ENCODE data around the gene MAST3. TPM values are rescaled to one million over a fixed set of nuclear protein-coding genes. Genes with fewer than 3 reads are reported as not detected.
A peak's percentile ranks its signal among the peaks of the same experiment; 100 is the strongest.

MAST3 gene
- total and polyA plus RNA-seq, 4 donors, result 4.3 to 10.6 (median 6.7) TPM

DNA sequence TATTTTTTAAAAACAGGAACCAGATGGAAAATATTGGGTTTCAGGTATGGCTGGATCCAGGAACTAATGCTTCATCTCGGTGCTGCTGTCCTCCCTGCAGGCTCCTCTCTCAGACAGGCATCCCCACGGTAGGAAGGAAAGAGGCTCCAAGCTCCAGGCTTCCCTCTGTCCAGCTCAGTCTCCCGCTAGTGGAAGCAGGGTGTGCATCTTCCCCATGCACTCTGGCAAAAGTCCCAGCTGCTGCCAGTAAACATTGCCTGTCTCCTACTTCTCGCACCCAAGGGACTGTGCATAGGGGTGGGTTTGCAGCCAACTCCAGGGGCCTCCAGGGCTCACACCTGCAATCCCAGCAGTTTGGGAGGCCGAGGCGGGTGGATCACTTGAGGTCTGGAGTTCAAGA lies 40.0 kb upstream of the MAST3 start:
- no peak for TF ChIP-seq HNF4G (IDR thresholded peaks at IDR 0.05)
- peak; percentile 10 to 55 for TF ChIP-seq RAD21 (IDR thresholded peaks at IDR 0.05)
- TF ChIP-seq, protein P1, sequence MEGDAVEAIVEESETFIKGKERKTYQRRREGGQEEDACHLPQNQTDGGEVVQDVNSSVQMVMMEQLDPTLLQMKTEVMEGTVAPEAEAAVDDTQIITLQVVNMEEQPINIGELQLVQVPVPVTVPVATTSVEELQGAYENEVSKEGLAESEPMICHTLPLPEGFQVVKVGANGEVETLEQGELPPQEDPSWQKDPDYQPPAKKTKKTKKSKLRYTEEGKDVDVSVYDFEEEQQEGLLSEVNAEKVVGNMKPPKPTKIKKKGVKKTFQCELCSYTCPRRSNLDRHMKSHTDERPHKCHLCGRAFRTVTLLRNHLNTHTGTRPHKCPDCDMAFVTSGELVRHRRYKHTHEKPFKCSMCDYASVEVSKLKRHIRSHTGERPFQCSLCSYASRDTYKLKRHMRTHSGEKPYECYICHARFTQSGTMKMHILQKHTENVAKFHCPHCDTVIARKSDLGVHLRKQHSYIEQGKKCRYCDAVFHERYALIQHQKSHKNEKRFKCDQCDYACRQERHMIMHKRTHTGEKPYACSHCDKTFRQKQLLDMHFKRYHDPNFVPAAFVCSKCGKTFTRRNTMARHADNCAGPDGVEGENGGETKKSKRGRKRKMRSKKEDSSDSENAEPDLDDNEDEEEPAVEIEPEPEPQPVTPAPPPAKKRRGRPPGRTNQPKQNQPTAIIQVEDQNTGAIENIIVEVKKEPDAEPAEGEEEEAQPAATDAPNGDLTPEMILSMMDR (IDR thresholded peaks at IDR 0.05; ENCODE audit: low read depth, low read length, missing input control), result no peak
- 52% methylated on average over 6 of the region's 6 CpGs for WGBS
- peaks cover 7 to 25% (median 15%) of the 10 kb centered on the region in 4 donors for H3K4me1 ChIP-seq (ENCODE audit: control insufficient read depth in 4 of 4, insufficient read depth in 4 of 4, low read length in 3 of 4)
- H3K9ac ChIP-seq (ENCODE audit: low read depth in 1 of 2, low read length in 2 of 2), result peak overlapping the region in 1 of 2 donors; percentile 22
- H3K4me3 ChIP-seq (ENCODE audit: low read depth in 1 of 3, low read length in 3 of 3), result no peak overlapping the region
- peak overlapping the region; percentile 76 to 82 for H3K27ac ChIP-seq (ENCODE audit: low read depth in 1 of 2, low read length in 2 of 2)
- H3K9me3 ChIP-seq (ENCODE audit: control insufficient read depth in 4 of 4, low read length in 3 of 4), result no peaks in the 10 kb centered on the region
- no peaks in the 10 kb centered on the region for H3K36me3 ChIP-seq (ENCODE audit: control insufficient read depth in 4 of 4, insufficient read depth in 3 of 4, low read depth in 1 of 4, low read length in 3 of 4)
- H3K27me3 ChIP-seq (ENCODE audit: control insufficient read depth in 4 of 4, insufficient read depth in 4 of 4, low read length in 3 of 4), result no peaks in the 10 kb centered on the region
- DNase-seq (ENCODE audit: low spot score), result no peak

DNA sequence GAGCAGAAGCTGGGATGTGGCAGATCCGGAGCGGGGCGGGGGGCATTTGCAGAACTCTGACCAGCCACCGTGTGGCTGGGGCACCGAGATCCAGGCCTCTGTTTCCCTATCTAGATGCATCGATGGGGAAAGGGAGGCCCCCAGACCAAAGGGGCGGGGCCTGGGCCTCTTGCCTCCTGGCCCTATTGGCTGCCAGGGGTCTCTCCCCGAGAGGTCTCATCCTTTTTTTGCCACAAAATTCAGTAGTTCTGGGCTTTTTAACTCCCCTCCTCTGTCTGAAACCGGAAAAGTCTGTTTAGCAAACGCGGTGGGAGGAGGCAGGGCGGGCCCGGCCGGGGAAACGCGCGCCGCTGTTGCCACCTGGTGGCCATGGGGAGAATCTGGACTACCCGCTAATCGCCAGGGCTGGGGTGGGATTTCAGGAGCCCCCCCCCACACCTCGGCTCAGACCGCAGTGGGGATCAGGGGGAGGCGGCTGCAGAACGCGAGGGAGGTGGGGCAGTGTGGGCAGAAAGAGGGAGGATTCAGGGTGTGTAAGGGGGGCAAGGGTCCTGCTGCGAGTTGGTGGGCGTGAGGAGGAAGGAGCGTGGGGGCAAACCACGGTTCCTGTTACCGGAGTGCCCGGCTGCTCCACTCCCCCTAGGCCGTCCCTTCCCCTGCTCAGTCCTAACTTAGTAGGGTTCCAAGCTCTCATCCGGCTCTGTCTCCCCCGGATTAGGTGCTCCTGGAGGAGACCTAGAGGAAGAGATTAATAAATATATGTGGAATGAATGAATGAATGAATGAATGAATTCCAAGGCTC lies 39.2 kb upstream of the MAST3 start:
- 8% methylated on average over 34 of the region's 34 CpGs for WGBS

DNA sequence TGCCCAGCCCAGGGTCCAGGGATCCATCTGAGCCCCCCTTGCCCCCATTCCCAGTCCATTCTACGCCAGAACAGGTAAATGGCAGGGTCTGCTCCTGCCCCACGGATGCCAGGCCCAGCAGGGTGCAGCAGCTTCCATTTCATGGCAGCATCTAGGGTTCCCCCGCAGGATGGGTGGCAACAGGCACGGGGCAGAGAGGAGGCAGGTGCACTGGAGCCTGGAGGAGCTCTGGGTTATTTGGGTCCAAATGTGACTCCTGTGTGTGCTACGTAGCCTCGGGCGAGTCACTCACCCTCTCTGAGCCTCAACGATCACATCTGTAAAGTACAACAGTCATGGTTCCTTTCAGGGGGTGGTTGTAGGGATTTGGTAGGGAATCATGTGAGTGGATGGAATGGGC lies 38.3 kb upstream of the MAST3 start:
- no peaks in the 10 kb centered on the region for H3K36me3 ChIP-seq (ENCODE audit: control insufficient read depth in 4 of 4, insufficient read depth in 3 of 4, low read depth in 1 of 4, low read length in 3 of 4)
- TF ChIP-seq NR2F2 (IDR thresholded peaks at IDR 0.05), result no peak
- no peak for TF ChIP-seq TAF1 (conservative IDR thresholded peaks at IDR 0.05)
- TF ChIP-seq HNF4G (IDR thresholded peaks at IDR 0.05), result no peak
- TF ChIP-seq FOXA2 (IDR thresholded peaks at IDR 0.05), result no peak
- TF ChIP-seq, protein P2, sequence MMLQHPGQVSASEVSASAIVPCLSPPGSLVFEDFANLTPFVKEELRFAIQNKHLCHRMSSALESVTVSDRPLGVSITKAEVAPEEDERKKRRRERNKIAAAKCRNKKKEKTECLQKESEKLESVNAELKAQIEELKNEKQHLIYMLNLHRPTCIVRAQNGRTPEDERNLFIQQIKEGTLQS (IDR thresholded peaks at IDR 0.05), result no peak
- TF ChIP-seq SP1 (IDR thresholded peaks at IDR 0.05), result no peak
- TF ChIP-seq, protein P3, sequence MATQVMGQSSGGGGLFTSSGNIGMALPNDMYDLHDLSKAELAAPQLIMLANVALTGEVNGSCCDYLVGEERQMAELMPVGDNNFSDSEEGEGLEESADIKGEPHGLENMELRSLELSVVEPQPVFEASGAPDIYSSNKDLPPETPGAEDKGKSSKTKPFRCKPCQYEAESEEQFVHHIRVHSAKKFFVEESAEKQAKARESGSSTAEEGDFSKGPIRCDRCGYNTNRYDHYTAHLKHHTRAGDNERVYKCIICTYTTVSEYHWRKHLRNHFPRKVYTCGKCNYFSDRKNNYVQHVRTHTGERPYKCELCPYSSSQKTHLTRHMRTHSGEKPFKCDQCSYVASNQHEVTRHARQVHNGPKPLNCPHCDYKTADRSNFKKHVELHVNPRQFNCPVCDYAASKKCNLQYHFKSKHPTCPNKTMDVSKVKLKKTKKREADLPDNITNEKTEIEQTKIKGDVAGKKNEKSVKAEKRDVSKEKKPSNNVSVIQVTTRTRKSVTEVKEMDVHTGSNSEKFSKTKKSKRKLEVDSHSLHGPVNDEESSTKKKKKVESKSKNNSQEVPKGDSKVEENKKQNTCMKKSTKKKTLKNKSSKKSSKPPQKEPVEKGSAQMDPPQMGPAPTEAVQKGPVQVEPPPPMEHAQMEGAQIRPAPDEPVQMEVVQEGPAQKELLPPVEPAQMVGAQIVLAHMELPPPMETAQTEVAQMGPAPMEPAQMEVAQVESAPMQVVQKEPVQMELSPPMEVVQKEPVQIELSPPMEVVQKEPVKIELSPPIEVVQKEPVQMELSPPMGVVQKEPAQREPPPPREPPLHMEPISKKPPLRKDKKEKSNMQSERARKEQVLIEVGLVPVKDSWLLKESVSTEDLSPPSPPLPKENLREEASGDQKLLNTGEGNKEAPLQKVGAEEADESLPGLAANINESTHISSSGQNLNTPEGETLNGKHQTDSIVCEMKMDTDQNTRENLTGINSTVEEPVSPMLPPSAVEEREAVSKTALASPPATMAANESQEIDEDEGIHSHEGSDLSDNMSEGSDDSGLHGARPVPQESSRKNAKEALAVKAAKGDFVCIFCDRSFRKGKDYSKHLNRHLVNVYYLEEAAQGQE (IDR thresholded peaks at IDR 0.05), result no peak
- no peak for TF ChIP-seq JUND (IDR thresholded peaks at IDR 0.05)
- TF ChIP-seq RXRA (IDR thresholded peaks at IDR 0.05), result no peak
- TF ChIP-seq, protein P1 (IDR thresholded peaks at IDR 0.05; ENCODE audit: low read depth, low read length, missing input control), result no peak
- TF ChIP-seq HNF4A (conservative IDR thresholded peaks at IDR 0.05), result no peak
- DNase-seq (ENCODE audit: low spot score), result no peak
- H3K27me3 ChIP-seq (ENCODE audit: control insufficient read depth in 4 of 4, insufficient read depth in 4 of 4, low read length in 3 of 4), result no peaks in the 10 kb centered on the region
- H3K9me3 ChIP-seq (ENCODE audit: control insufficient read depth in 4 of 4, low read length in 3 of 4), result no peaks in the 10 kb centered on the region
- H3K27ac ChIP-seq (ENCODE audit: low read depth in 1 of 2, low read length in 2 of 2), result no peak overlapping the region
- peaks cover 7 to 17% (median 12%) of the 10 kb centered on the region in 4 donors for H3K4me1 ChIP-seq (ENCODE audit: control insufficient read depth in 4 of 4, insufficient read depth in 4 of 4, low read length in 3 of 4)
- no peak overlapping the region for H3K4me3 ChIP-seq (ENCODE audit: low read depth in 1 of 3, low read length in 3 of 3)
- no peak overlapping the region for H3K9ac ChIP-seq (ENCODE audit: low read depth in 1 of 2, low read length in 2 of 2)
- WGBS, result 63% methylated on average over 8 of the region's 8 CpGs

More for the DNA sequence above, 39.2 kb upstream of the MAST3 start:
- TF ChIP-seq NR2F2 (IDR thresholded peaks at IDR 0.05) (no peak), GABPA (IDR thresholded peaks at IDR 0.05 in 1 of 2, conservative IDR thresholded peaks at IDR 0.05 in 1 of 2) (no peak), RAD21 (IDR thresholded peaks at IDR 0.05) (peak; percentile 96 to 98), RXRA (IDR thresholded peaks at IDR 0.05) (peak in 1 of 2 donors; percentile 17)
- TF ChIP-seq, protein P1 (IDR thresholded peaks at IDR 0.05; ENCODE audit: low read depth, low read length, missing input control), result peak; percentile 84
- no peaks in the 10 kb centered on the region for H3K27me3 ChIP-seq (ENCODE audit: control insufficient read depth in 4 of 4, insufficient read depth in 4 of 4, low read length in 3 of 4)
- H3K36me3 ChIP-seq (ENCODE audit: control insufficient read depth in 4 of 4, insufficient read depth in 3 of 4, low read depth in 1 of 4, low read length in 3 of 4), result no peaks in the 10 kb centered on the region
- no peaks in the 10 kb centered on the region for H3K9me3 ChIP-seq (ENCODE audit: control insufficient read depth in 4 of 4, low read length in 3 of 4)
- H3K27ac ChIP-seq (ENCODE audit: low read depth in 1 of 2, low read length in 2 of 2), result peak overlapping the region; percentile 76 to 82
- peaks cover 7 to 19% (median 12%) of the 10 kb centered on the region in 4 donors for H3K4me1 ChIP-seq (ENCODE audit: control insufficient read depth in 4 of 4, insufficient read depth in 4 of 4, low read length in 3 of 4)
- H3K9ac ChIP-seq (ENCODE audit: low read depth in 1 of 2, low read length in 2 of 2), result peak overlapping the region in 1 of 2 donors; percentile 22
- H3K4me3 ChIP-seq (ENCODE audit: low read depth in 1 of 3, low read length in 3 of 3), result peak overlapping the region in 1 of 3 donors; percentile 9
- DNase-seq (ENCODE audit: low spot score), result peak; percentile 84

Measured in liver (tissue), 9 donors.